Breast epithelium (tissue), 3 donors: Measurements from ENCODE around the gene FBXO7.

Experiments
- CTCF ChIP-seq, 3 donors: fragments of 450-650 bp; IDR thresholded peaks; one replicate each; pipeline ENCODE4 v1.5.1; 2016 to 2017; ENCODE audit warnings: antibody characterized with exemption in 3 of 3, mild to moderate bottlenecking in 3 of 3, moderate library complexity in 3 of 3
- POLR2A ChIP-seq: fragments of 450-650 bp; IDR thresholded peaks from one replicate; pipeline ENCODE4 v1.6.1; 2016; ENCODE audit warnings: antibody characterized with exemption, mild to moderate bottlenecking, moderate library complexity

GRCh38 chr22:32517921-32518320 lies 43.3 kb downstream of the FBXO7 start:
- TF ChIP-seq CTCF (IDR thresholded peaks at IDR 0.05) (no peak), POLR2A (no peak)
